Measurements from ENCODE around the gene ALOX5.
A peak's percentile ranks its signal among the peaks of the same experiment; 100 is the strongest.

The ALOX5 gene

GRCh38 chr10:45420453-45421192 lies 46.6 kb downstream of the ALOX5 start:
- Histone ChIP-seq H3K4me3 (replicated peaks; ENCODE audit: insufficient read depth, low read length) (no peak overlapping the region), H3K27ac (replicated peaks) (peak overlapping the region; percentile 90), H3K27me3 (ENCODE audit: insufficient read depth, poor library complexity, severe bottlenecking) (no peaks in the 10 kb centered on the region)
- no peak for TF ChIP-seq GABPA (IDR thresholded peaks at IDR 0.05; ENCODE audit: low read depth)
- TF ChIP-seq SPI1 (IDR thresholded peaks at IDR 0.05; ENCODE audit: borderline replicate concordance, low read depth): peak; percentile 62; the same call in 1 of the 2 replicates
- TF ChIP-seq POLR2AphosphoS5 (IDR thresholded peaks at IDR 0.05; ENCODE audit: low read depth): peak; percentile 75
- peak; percentile 69 to 88 for DNase-seq (ENCODE audit: low read depth in 1 of 2, low spot score in 1 of 2)

GRCh38 chr10:45421221-45422097 lies 47.4 kb downstream of the ALOX5 start:
- DNase-seq (ENCODE audit: low read depth in 1 of 2, low spot score in 1 of 2): peak; percentile 32 to 41
- no peak overlapping the region for H3K4me3 ChIP-seq (replicated peaks; ENCODE audit: insufficient read depth, low read length)
- peak overlapping the region; percentile 90 for H3K27ac ChIP-seq (replicated peaks)
- TF ChIP-seq POLR2AphosphoS5 (IDR thresholded peaks at IDR 0.05; ENCODE audit: low read depth) (no peak), REST (IDR thresholded peaks at IDR 0.05; ENCODE audit: insufficient replicate concordance, low read depth) (no peak), CTCF (IDR thresholded peaks at IDR 0.05; ENCODE audit: insufficient read depth, low read length) (no peak), GABPA (IDR thresholded peaks at IDR 0.05; ENCODE audit: low read depth) (no peak), SPI1 (IDR thresholded peaks at IDR 0.05; ENCODE audit: borderline replicate concordance, low read depth) (no peak)
- no peaks in the 10 kb centered on the region for H3K27me3 ChIP-seq (ENCODE audit: insufficient read depth, poor library complexity, severe bottlenecking)

GRCh38 chr10:45422207-45422865 lies 48.3 kb downstream of the ALOX5 start:
- H3K27me3 ChIP-seq (ENCODE audit: insufficient read depth, poor library complexity, severe bottlenecking): no peaks in the 10 kb centered on the region
- DNase-seq (ENCODE audit: low read depth in 1 of 2, low spot score in 1 of 2): no peak
- H3K27ac ChIP-seq (replicated peaks): no peak overlapping the region
- H3K4me3 ChIP-seq (replicated peaks; ENCODE audit: insufficient read depth, low read length): no peak overlapping the region
- TF ChIP-seq GABPA (IDR thresholded peaks at IDR 0.05; ENCODE audit: low read depth): no peak
- no peak for TF ChIP-seq REST (IDR thresholded peaks at IDR 0.05; ENCODE audit: insufficient replicate concordance, low read depth)
- no peak for TF ChIP-seq POLR2AphosphoS5 (IDR thresholded peaks at IDR 0.05; ENCODE audit: low read depth)
- TF ChIP-seq SPI1 (IDR thresholded peaks at IDR 0.05; ENCODE audit: borderline replicate concordance, low read depth): no peak

- DNase-seq (ENCODE audit: low read depth in 1 of 2, low spot score in 1 of 2): no peak
- H3K4me3 ChIP-seq (replicated peaks; ENCODE audit: insufficient read depth, low read length): no peak overlapping the region
- TF ChIP-seq REST (IDR thresholded peaks at IDR 0.05; ENCODE audit: insufficient replicate concordance, low read depth) (no peak), GABPA (IDR thresholded peaks at IDR 0.05; ENCODE audit: low read depth) (no peak), POLR2AphosphoS5 (IDR thresholded peaks at IDR 0.05; ENCODE audit: low read depth) (no peak), CTCF (IDR thresholded peaks at IDR 0.05; ENCODE audit: insufficient read depth, low read length) (no peak), SPI1 (IDR thresholded peaks at IDR 0.05; ENCODE audit: borderline replicate concordance, low read depth) (no peak)
- H3K27ac ChIP-seq (replicated peaks): no peak overlapping the region
- H3K27me3 ChIP-seq (ENCODE audit: insufficient read depth, poor library complexity, severe bottlenecking): no peaks in the 10 kb centered on the region
Observed at GRCh38 chr10:45422866-45423659, 49.0 kb downstream of the ALOX5 start.
